Measurements from ENCODE around the gene WNT8A. TPM values are rescaled to one million over a fixed set of nuclear protein-coding genes. Genes with fewer than 3 reads are reported as not detected.

The WNT8A gene
- total and polyA plus RNA-seq, 2 experiments from 2014 or later: not detected

GRCh38 chr5:138093036-138093435 lies 9.2 kb downstream of the WNT8A start:
- no peaks in the 10 kb centered on the region for H3K4me1 ChIP-seq (ENCODE audit: low read depth)
- H3K36me3 ChIP-seq: no peaks in the 10 kb centered on the region
- H3K4me3 ChIP-seq: no peak overlapping the region
- H3K27me3 ChIP-seq: no peaks in the 10 kb centered on the region
- H3K27ac ChIP-seq: no peak overlapping the region
- DNase-seq (ENCODE audit: low read depth in 1 of 2, low spot score in 1 of 2): no peak
- TF ChIP-seq, protein P1, sequence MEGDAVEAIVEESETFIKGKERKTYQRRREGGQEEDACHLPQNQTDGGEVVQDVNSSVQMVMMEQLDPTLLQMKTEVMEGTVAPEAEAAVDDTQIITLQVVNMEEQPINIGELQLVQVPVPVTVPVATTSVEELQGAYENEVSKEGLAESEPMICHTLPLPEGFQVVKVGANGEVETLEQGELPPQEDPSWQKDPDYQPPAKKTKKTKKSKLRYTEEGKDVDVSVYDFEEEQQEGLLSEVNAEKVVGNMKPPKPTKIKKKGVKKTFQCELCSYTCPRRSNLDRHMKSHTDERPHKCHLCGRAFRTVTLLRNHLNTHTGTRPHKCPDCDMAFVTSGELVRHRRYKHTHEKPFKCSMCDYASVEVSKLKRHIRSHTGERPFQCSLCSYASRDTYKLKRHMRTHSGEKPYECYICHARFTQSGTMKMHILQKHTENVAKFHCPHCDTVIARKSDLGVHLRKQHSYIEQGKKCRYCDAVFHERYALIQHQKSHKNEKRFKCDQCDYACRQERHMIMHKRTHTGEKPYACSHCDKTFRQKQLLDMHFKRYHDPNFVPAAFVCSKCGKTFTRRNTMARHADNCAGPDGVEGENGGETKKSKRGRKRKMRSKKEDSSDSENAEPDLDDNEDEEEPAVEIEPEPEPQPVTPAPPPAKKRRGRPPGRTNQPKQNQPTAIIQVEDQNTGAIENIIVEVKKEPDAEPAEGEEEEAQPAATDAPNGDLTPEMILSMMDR (IDR thresholded peaks at IDR 0.05; ENCODE audit: low read depth, low read length): no peak
- no peaks in the 10 kb centered on the region for H3K9me3 ChIP-seq (ENCODE audit: low read depth)

GRCh38 chr5:138095100-138095907 lies 11.5 kb downstream of the WNT8A start:
- Histone ChIP-seq H3K27ac (no peak overlapping the region), H3K36me3 (no peaks in the 10 kb centered on the region), H3K4me3 (no peak overlapping the region), H3K27me3 (no peaks in the 10 kb centered on the region), H3K9me3 (ENCODE audit: low read depth) (no peaks in the 10 kb centered on the region), H3K4me1 (ENCODE audit: low read depth) (no peaks in the 10 kb centered on the region)
- TF ChIP-seq, protein P1 (IDR thresholded peaks at IDR 0.05; ENCODE audit: low read depth, low read length): no peak
- no peak for DNase-seq (ENCODE audit: low read depth in 1 of 2, low spot score in 1 of 2)

- Histone ChIP-seq H3K36me3 (no peaks in the 10 kb centered on the region), H3K4me1 (ENCODE audit: low read depth) (no peaks in the 10 kb centered on the region), H3K27ac (no peak overlapping the region), H3K9me3 (ENCODE audit: low read depth) (no peaks in the 10 kb centered on the region), H3K27me3 (no peaks in the 10 kb centered on the region), H3K4me3 (no peak overlapping the region)
- TF ChIP-seq, protein P1 (IDR thresholded peaks at IDR 0.05; ENCODE audit: low read depth, low read length): no peak
- no peak for DNase-seq (ENCODE audit: low read depth in 1 of 2, low spot score in 1 of 2)
These were observed 12.5 kb downstream of the WNT8A start for GRCh38 chr5:138096363-138096762.

DNA sequence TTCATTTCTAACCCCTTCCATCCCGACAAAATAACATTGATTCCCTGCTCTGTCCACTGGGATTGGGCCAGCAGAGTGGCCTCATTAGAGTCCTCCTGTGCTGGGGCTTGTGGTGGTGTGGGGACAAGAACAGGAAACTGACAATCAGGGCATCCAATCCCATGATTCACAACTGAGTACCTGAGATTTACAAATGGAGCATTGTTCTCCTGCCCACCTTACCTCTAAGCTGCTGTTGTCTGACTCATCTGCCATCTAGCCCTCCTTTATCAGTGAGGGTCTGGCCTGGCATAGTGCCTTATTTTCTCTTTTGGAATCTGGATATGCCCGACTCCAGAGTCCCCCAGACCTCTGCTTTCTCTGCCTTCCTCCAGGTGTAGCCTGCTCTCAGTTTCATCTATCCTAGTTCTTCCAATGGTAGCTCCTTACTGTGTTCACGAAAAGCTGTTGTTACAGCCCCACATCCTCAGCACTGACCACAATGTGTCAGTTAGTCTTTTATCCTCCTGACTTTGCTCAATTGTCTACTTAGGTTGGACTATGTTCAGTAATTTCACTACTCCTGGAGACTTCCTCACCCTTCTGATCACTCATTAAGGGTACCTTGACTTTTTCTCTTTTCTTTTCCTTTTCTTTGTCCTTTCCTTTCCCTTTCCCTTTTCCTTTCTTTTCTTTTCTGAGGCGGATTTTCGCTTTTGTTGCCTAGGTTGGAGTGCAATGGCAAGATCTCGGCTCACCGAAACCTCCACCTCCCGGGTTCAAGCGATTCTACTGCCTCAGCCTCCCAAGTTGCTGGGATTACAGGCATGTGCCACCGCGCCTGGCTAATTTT lies 13.4 kb downstream of the WNT8A start:
- Histone ChIP-seq H3K27me3 (no peaks in the 10 kb centered on the region), H3K9me3 (ENCODE audit: low read depth) (no peaks in the 10 kb centered on the region), H3K36me3 (no peaks in the 10 kb centered on the region), H3K4me3 (no peak overlapping the region), H3K4me1 (ENCODE audit: low read depth) (no peaks in the 10 kb centered on the region), H3K27ac (no peak overlapping the region)
- TF ChIP-seq, protein P1 (IDR thresholded peaks at IDR 0.05; ENCODE audit: low read depth, low read length): no peak
- DNase-seq (ENCODE audit: low read depth in 1 of 2, low spot score in 1 of 2): no peak

- no peaks in the 10 kb centered on the region for H3K27me3 ChIP-seq
- TF ChIP-seq, protein P1 (IDR thresholded peaks at IDR 0.05; ENCODE audit: low read depth, low read length): no peak
These were observed 18.9 kb downstream of the WNT8A start for GRCh38 chr5:138102454-138103318.

More at GRCh38 chr5:138102454-138103318, 18.9 kb downstream of the WNT8A start:
- DNase-seq (ENCODE audit: low read depth in 1 of 2, low spot score in 1 of 2): no peak
- Histone ChIP-seq H3K9me3 (ENCODE audit: low read depth) (no peaks in the 10 kb centered on the region), H3K27ac (no peak overlapping the region), H3K4me1 (ENCODE audit: low read depth) (no peaks in the 10 kb centered on the region), H3K36me3 (no peaks in the 10 kb centered on the region), H3K4me3 (no peak overlapping the region)
